Neural cell (in vitro differentiated cells): ENCODE results near the gene KRT86.

Experiments used
- EP300 ChIP-seq: fragments of 450-650 bp; conservative IDR thresholded peaks from 2 replicates; pipeline ENCODE4 v1.6.1; 2014; ENCODE audit warnings: antibody characterized with exemption, mild to moderate bottlenecking, moderate library complexity; ENCODE audit not compliant: poor library complexity, severe bottlenecking
- EZH2 ChIP-seq: fragments of 200-600, 300-800 bp; shearing (Covaris generic), sonication (generic); IDR thresholded peaks from 2 replicates; pipeline ENCODE4 v1.6.1; 2014; ENCODE audit warnings: antibody characterized with exemption, low read length, borderline replicate concordance, mild to moderate bottlenecking; ENCODE audit not compliant: insufficient read depth, poor library complexity, severe bottlenecking
- MXI1 ChIP-seq: fragments of 450-650 bp; conservative IDR thresholded peaks from 2 replicates; pipeline ENCODE4 v1.6.1; 2014; ENCODE audit warnings: antibody characterized with exemption, mild to moderate bottlenecking; ENCODE audit not compliant: poor library complexity, severe bottlenecking
- POLR2AphosphoS5 ChIP-seq: IDR thresholded peaks from 2 replicates; pipeline ENCODE4 v1.6.1; 2012
- RAD21 ChIP-seq: fragments of 450-650 bp; conservative IDR thresholded peaks from 2 replicates; pipeline ENCODE4 v1.6.1; 2014; ENCODE audit warnings: antibody characterized with exemption, mild to moderate bottlenecking, moderate library complexity
- REST ChIP-seq: IDR thresholded peaks from 2 replicates; pipeline ENCODE4 v1.6.1; 2012; ENCODE audit warnings: borderline replicate concordance
- SMC3 ChIP-seq: fragments of 450-650 bp; conservative IDR thresholded peaks from 2 replicates; pipeline ENCODE4 v1.6.1; 2014; ENCODE audit warnings: antibody characterized with exemption, mild to moderate bottlenecking, moderate library complexity; ENCODE audit not compliant: poor library complexity
- TAF1 ChIP-seq: IDR thresholded peaks from 2 replicates; pipeline ENCODE4 v1.6.1; 2012; ENCODE audit warnings: low read depth
- TF ChIP-seq, protein P1 (sequence below): fragments of 450-650 bp; IDR thresholded peaks from 2 replicates; pipeline ENCODE4 v1.5.1; 2014; ENCODE audit warnings: antibody characterized with exemption, mild to moderate bottlenecking, moderate library complexity; ENCODE audit not compliant: poor library complexity, severe bottlenecking

- TF ChIP-seq, protein P1, sequence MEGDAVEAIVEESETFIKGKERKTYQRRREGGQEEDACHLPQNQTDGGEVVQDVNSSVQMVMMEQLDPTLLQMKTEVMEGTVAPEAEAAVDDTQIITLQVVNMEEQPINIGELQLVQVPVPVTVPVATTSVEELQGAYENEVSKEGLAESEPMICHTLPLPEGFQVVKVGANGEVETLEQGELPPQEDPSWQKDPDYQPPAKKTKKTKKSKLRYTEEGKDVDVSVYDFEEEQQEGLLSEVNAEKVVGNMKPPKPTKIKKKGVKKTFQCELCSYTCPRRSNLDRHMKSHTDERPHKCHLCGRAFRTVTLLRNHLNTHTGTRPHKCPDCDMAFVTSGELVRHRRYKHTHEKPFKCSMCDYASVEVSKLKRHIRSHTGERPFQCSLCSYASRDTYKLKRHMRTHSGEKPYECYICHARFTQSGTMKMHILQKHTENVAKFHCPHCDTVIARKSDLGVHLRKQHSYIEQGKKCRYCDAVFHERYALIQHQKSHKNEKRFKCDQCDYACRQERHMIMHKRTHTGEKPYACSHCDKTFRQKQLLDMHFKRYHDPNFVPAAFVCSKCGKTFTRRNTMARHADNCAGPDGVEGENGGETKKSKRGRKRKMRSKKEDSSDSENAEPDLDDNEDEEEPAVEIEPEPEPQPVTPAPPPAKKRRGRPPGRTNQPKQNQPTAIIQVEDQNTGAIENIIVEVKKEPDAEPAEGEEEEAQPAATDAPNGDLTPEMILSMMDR = no peak
- TF ChIP-seq POLR2AphosphoS5 = no peak
- no peak for TF ChIP-seq MXI1
- TF ChIP-seq EP300 = no peak
- TF ChIP-seq SMC3 = no peak
- TF ChIP-seq EZH2 = no peak
- no peak for TF ChIP-seq REST
- TF ChIP-seq TAF1 = no peak
- TF ChIP-seq RAD21 = no peak
These were observed 14.7 kb upstream of the KRT86 start for GRCh38 chr12:52259657-52260243.
